Ovary (tissue), 3 donors: ENCODE results near the gene LMO1.

Experiments
- EP300 ChIP-seq: sonication (generic); formaldehyde crosslinking; IDR thresholded peaks from one replicate; pipeline ENCODE4 v1.6.1; 2017; ENCODE audit warnings: antibody characterized with exemption
- TF ChIP-seq, protein P1 (sequence below), 3 donors: fragments of 450-650 bp in 2 of 3; fragments of 200-600 bp in 1 of 3; IDR thresholded peaks; one replicate each; pipeline versions ENCODE4 v1.5.1 to v1.8.0; 2016 to 2022; ENCODE audit warnings: antibody characterized with exemption in 3 of 3, mild to moderate bottlenecking in 1 of 3
- donor health status: DM: no; HTN: no; CAD: no.

GRCh38 chr11:8309311-8309710, 45.6 kb upstream of the LMO1 start:
- TF ChIP-seq, protein P1, sequence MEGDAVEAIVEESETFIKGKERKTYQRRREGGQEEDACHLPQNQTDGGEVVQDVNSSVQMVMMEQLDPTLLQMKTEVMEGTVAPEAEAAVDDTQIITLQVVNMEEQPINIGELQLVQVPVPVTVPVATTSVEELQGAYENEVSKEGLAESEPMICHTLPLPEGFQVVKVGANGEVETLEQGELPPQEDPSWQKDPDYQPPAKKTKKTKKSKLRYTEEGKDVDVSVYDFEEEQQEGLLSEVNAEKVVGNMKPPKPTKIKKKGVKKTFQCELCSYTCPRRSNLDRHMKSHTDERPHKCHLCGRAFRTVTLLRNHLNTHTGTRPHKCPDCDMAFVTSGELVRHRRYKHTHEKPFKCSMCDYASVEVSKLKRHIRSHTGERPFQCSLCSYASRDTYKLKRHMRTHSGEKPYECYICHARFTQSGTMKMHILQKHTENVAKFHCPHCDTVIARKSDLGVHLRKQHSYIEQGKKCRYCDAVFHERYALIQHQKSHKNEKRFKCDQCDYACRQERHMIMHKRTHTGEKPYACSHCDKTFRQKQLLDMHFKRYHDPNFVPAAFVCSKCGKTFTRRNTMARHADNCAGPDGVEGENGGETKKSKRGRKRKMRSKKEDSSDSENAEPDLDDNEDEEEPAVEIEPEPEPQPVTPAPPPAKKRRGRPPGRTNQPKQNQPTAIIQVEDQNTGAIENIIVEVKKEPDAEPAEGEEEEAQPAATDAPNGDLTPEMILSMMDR (IDR thresholded peaks at IDR 0.05), result no peak
- no peak for TF ChIP-seq EP300
